ENCODE data around the gene TAF8.

TAF8 gene

GRCh38 chr6:42099340-42100028, 49.2 kb downstream of the TAF8 start:
- TF ChIP-seq, protein P1, sequence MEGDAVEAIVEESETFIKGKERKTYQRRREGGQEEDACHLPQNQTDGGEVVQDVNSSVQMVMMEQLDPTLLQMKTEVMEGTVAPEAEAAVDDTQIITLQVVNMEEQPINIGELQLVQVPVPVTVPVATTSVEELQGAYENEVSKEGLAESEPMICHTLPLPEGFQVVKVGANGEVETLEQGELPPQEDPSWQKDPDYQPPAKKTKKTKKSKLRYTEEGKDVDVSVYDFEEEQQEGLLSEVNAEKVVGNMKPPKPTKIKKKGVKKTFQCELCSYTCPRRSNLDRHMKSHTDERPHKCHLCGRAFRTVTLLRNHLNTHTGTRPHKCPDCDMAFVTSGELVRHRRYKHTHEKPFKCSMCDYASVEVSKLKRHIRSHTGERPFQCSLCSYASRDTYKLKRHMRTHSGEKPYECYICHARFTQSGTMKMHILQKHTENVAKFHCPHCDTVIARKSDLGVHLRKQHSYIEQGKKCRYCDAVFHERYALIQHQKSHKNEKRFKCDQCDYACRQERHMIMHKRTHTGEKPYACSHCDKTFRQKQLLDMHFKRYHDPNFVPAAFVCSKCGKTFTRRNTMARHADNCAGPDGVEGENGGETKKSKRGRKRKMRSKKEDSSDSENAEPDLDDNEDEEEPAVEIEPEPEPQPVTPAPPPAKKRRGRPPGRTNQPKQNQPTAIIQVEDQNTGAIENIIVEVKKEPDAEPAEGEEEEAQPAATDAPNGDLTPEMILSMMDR (IDR thresholded peaks at IDR 0.05; ENCODE audit: low read length), result no peak
- no peak for TF ChIP-seq EZH2 (IDR thresholded peaks at IDR 0.05; ENCODE audit: borderline replicate concordance, low read length)
- Histone ChIP-seq H3K9ac (ENCODE audit: low read length) (no peak overlapping the region), H3K4me3 (ENCODE audit: low read depth, low read length, poor library complexity, severe bottlenecking) (no peak overlapping the region), H3K27ac (ENCODE audit: low read depth, low read length, poor library complexity, severe bottlenecking) (no peak overlapping the region), H3K36me3 (ENCODE audit: insufficient read depth, low read length) (no peaks in the 10 kb centered on the region), H3K9me3 (ENCODE audit: low read length) (no peaks in the 10 kb centered on the region), H3K4me2 (ENCODE audit: low read length) (no peak overlapping the region), H3F3A (ENCODE audit: insufficient read depth, low read length) (no peaks in the 10 kb centered on the region), H3K4me1 (ENCODE audit: insufficient read depth, low read length, severe bottlenecking) (peaks cover 9% of the 10 kb centered on the region), H2AFZ (ENCODE audit: low read length) (no peak overlapping the region), H4K20me1 (ENCODE audit: insufficient read depth, low read length) (no peaks in the 10 kb centered on the region), H3K9me2 (ENCODE audit: low read depth, low read length) (no peaks in the 10 kb centered on the region), H3K79me2 (ENCODE audit: insufficient read depth, low read length) (no peaks in the 10 kb centered on the region), H3K27me3 (ENCODE audit: insufficient read depth, low read length) (no peaks in the 10 kb centered on the region)

DNA sequence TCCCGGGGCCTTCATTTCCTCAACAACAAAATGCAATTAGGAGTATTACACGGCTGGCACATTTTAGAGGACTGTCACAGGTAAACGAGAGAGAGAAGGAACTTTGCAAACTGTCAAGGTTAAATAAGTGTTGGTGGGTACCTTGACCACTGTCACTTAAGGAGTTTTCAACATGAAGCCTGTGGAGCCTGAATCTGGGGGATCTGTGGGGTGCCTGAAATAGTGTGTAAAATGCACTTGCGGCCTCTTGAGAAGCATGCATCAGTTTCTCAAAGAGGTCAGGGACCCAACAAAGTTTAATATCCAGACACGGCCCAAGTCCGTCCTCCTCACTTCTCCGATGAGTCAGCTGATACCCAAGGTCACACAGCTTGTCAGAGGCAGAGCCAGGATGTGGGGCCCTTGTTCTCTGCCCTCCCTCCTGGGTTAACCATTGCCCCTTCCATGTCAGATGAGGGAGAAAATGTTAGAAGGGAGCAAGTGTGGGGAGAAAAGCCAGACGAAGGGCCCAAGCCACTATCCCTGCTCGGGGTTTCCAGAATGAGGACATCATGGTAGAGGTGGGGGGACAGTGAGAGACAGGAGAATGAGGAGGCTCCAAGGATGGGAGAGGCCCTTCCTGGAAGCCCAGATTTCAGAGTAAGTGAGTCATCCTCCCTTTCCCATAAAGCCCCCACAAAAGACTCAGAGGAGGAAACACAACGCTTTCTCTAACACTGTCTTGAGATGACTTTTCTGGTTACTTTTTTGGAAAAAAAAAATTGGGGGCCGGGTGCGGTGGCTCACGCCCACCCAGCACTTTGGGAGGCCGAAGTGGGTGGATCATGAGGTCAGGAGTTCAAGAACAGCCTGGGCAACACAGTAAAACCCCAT, 49.9 kb downstream of the TAF8 start:
- Histone ChIP-seq H3K9me2 (ENCODE audit: low read depth, low read length) (no peaks in the 10 kb centered on the region), H3K4me1 (ENCODE audit: insufficient read depth, low read length, severe bottlenecking) (peaks cover 15% of the 10 kb centered on the region), H3K4me3 (ENCODE audit: low read depth, low read length, poor library complexity, severe bottlenecking) (no peak overlapping the region), H3K4me2 (ENCODE audit: low read length) (no peak overlapping the region), H3K9ac (ENCODE audit: low read length) (no peak overlapping the region), H3F3A (ENCODE audit: insufficient read depth, low read length) (no peaks in the 10 kb centered on the region), H3K27ac (ENCODE audit: low read depth, low read length, poor library complexity, severe bottlenecking) (no peak overlapping the region), H3K9me3 (ENCODE audit: low read length) (no peaks in the 10 kb centered on the region), H3K79me2 (ENCODE audit: insufficient read depth, low read length) (no peaks in the 10 kb centered on the region), H2AFZ (ENCODE audit: low read length) (no peak overlapping the region), H3K27me3 (ENCODE audit: insufficient read depth, low read length) (peaks cover 4% of the 10 kb centered on the region; the same call in 1 of the 2 replicates), H4K20me1 (ENCODE audit: insufficient read depth, low read length) (no peaks in the 10 kb centered on the region), H3K36me3 (ENCODE audit: insufficient read depth, low read length) (no peaks in the 10 kb centered on the region)
- TF ChIP-seq EZH2 (IDR thresholded peaks at IDR 0.05; ENCODE audit: borderline replicate concordance, low read length), result no peak
- TF ChIP-seq, protein P1 (IDR thresholded peaks at IDR 0.05; ENCODE audit: low read length), result no peak

- no peaks in the 10 kb centered on the region for H4K20me1 ChIP-seq (ENCODE audit: insufficient read depth, low read length)
- H2AFZ ChIP-seq (ENCODE audit: low read length), result no peak overlapping the region
- H3K4me2 ChIP-seq (ENCODE audit: low read length), result no peak overlapping the region
- TF ChIP-seq, protein P1 (IDR thresholded peaks at IDR 0.05; ENCODE audit: low read length), result no peak
- TF ChIP-seq EZH2 (IDR thresholded peaks at IDR 0.05; ENCODE audit: borderline replicate concordance, low read length), result no peak
- H3K9ac ChIP-seq (ENCODE audit: low read length), result no peak overlapping the region
- peaks cover 15% of the 10 kb centered on the region for H3K4me1 ChIP-seq (ENCODE audit: insufficient read depth, low read length, severe bottlenecking)
- H3K4me3 ChIP-seq (ENCODE audit: low read depth, low read length, poor library complexity, severe bottlenecking), result no peak overlapping the region
- no peak overlapping the region for H3K27ac ChIP-seq (ENCODE audit: low read depth, low read length, poor library complexity, severe bottlenecking)
- peaks cover 10% of the 10 kb centered on the region; the same call in 1 of the 2 replicates for H3K27me3 ChIP-seq (ENCODE audit: insufficient read depth, low read length)
- H3F3A ChIP-seq (ENCODE audit: insufficient read depth, low read length), result no peaks in the 10 kb centered on the region
- no peaks in the 10 kb centered on the region for H3K36me3 ChIP-seq (ENCODE audit: insufficient read depth, low read length)
- no peaks in the 10 kb centered on the region for H3K9me2 ChIP-seq (ENCODE audit: low read depth, low read length)
- no peaks in the 10 kb centered on the region for H3K9me3 ChIP-seq (ENCODE audit: low read length)
- no peaks in the 10 kb centered on the region for H3K79me2 ChIP-seq (ENCODE audit: insufficient read depth, low read length)
Observed at GRCh38 chr6:42101186-42101657, 50.9 kb downstream of the TAF8 start.

Data from OCI-LY1 (cell line).